Lower leg skin (tissue), 4 donors: ENCODE measurements around the gene NRXN3. TPM values are rescaled to one million over a fixed set of nuclear protein-coding genes. Genes with fewer than 3 reads are reported as not detected.

Source experiments
- DNase-seq, 2 donors: peaks; one replicate each; pipeline ENCODE4 v3.0.0-alpha.2; 2019; ENCODE audit warnings: low spot score in 2 of 2
- H3K4me3 ChIP-seq: fragments of 200-600 bp; sonication (generic); 2 replicates; pipeline ENCODE4 v1.5.1; 2017; ENCODE audit warnings: mild to moderate bottlenecking, low read depth; ENCODE audit not compliant: poor library complexity, severe bottlenecking
- POLR2A ChIP-seq, 2 donors: fragments of 450-650 bp; IDR thresholded peaks; one replicate each; pipeline ENCODE4 v1.6.1; 2016 to 2017; ENCODE audit warnings: antibody characterized with exemption in 2 of 2, mild to moderate bottlenecking in 1 of 2, moderate library complexity in 1 of 2
- WGBS, 2 donors: methylation state at CpG; one replicate each; pipeline ENCODE4 v1.1.5; 2018; 5-methylcytosine and 5-hydroxymethylcytosine counted together
- intact Hi-C: fragments of 100-400 bp; cut with DNase I; formaldehyde crosslinking; loops from one replicate; pipeline ENCODE4 v1.15.0; 2023; ENCODE audit warnings: low total_unique reads
- total RNA-seq, 4 donors: library from RNA; depleted of rRNA; stranded (reverse); fragments of >200 nt; gene quantifications; one replicate each; pipeline ENCODE4 v1.1.0, GENCODE V29; 2016
- TF ChIP-seq, protein P1 (sequence below), 3 donors: fragments of 450-650 bp; IDR thresholded peaks; one replicate each; pipeline ENCODE4 v1.5.1; 2016; ENCODE audit warnings: antibody characterized with exemption in 3 of 3, mild to moderate bottlenecking in 3 of 3, moderate library complexity in 2 of 3

NRXN3 gene
- total RNA-seq, 4 donors from 2014 or later = 0.61 to 2.4 (median 1.7) TPM

DNA sequence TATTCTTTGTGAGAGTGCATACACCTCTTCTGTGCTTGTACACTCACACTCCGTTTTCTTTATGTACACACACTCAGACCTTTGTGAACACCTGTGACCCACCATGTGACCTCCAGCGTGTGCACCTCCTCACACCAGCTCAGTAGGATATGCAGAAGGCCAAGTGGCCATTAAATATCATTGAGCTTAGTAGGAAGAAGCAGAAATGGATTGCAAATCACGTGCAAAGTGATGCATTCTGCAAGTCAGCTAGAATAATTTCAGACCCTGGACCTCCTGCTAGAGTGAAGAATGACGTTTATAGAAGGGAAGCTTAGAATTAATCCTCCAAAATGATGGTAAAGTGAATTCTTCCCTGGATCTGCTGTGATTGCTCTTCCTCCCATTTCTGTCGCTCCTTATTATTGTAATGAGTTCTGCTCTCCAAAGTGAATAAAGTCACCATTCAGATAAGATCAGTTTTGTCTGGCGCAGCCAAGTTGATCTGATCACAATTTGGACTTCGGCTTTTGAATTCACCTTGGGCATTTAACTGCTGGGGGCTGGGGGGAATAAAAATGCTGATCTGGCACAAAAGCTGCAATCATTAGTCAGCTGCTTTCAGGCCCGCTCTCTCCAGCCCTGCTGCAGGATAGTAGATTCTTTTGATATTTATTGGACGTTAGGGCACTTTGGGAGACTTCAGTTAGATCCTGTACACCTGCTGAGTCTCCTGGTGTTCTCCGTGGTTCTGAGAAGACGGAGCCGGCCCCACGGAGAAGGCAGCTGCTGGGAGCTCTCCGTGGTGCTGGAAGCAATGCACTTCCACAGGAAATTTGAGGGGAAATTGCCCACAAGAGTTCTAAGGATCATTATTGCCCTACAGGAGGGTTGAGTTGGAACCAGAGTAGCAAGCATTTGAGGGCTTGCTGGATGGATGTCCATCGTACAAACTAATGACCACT is 12.4 kb upstream of the NRXN3 start:
- no peak overlapping the region for H3K4me3 ChIP-seq
- DNase-seq = no peak
- TF ChIP-seq, protein P1, sequence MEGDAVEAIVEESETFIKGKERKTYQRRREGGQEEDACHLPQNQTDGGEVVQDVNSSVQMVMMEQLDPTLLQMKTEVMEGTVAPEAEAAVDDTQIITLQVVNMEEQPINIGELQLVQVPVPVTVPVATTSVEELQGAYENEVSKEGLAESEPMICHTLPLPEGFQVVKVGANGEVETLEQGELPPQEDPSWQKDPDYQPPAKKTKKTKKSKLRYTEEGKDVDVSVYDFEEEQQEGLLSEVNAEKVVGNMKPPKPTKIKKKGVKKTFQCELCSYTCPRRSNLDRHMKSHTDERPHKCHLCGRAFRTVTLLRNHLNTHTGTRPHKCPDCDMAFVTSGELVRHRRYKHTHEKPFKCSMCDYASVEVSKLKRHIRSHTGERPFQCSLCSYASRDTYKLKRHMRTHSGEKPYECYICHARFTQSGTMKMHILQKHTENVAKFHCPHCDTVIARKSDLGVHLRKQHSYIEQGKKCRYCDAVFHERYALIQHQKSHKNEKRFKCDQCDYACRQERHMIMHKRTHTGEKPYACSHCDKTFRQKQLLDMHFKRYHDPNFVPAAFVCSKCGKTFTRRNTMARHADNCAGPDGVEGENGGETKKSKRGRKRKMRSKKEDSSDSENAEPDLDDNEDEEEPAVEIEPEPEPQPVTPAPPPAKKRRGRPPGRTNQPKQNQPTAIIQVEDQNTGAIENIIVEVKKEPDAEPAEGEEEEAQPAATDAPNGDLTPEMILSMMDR (IDR thresholded peaks at IDR 0.05) = no peak
- no peak for TF ChIP-seq POLR2A (IDR thresholded peaks at IDR 0.05)
- intact Hi-C loops = loop anchor here (5.0 kb wide), 1 partner anchor 495 kb away; no protein-coding TSS in a partner anchor
- 41 to 43% methylated on average over 15 of the region's 15 CpGs for WGBS, 2 donors

DNA sequence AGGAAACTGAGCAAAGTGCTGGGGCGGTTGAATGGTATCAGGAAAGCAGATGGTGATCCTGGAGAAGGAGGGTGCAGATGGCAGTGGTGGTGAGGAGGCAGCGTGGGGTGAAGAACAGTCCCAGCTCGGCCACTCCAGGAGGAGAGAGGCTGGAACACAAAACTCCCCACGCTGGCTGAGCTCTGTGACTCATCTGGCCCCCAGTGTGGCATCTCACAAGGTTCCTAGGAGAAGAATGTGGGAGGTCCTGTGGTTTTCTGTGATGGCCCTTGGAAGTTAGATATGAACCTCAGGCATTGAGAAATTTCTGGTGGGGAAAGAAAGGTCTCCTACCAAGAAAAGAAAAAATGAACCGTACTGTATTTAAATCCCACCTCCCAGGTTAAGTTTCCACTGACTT is 8.0 kb upstream of the NRXN3 start:
- TF ChIP-seq, protein P1 (IDR thresholded peaks at IDR 0.05) = no peak
- no peak for TF ChIP-seq POLR2A (IDR thresholded peaks at IDR 0.05)
- H3K4me3 ChIP-seq = no peak overlapping the region
- intact Hi-C loops = no loop called here
- DNase-seq = no peak
- 73 to 83% methylated on average over 5 of the region's 5 CpGs for WGBS, 2 donors

DNA sequence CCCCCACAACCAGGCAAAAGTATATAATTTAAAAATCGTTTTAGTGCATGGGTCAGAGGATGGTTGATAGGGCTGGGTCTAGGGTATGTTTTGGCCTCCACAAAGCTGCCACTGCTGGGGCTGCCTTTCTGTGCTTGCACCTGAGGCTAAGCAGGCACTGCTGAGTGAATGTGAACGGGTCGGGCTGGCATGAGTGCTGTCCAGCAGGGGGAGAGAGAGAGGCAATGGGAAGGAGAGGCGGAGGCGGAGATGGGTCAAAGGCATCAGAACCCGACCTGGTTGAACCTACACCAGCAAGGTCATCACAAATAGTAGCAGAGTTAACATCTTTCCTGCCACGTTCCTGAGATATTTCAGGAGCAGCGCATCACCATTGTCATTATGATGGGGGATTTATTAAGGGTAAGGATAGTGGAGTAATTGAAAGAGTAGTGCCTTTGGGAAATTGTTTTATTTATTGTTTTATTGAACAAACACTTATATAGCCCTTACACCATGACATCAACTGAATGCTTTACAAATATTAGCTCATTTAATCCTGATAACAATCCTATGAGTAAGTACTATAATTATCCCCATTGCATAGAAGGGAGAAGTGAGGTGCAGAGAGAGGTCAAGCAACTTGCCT is 5.8 kb upstream of the NRXN3 start:
- H3K4me3 ChIP-seq = no peak overlapping the region
- intact Hi-C loops = no loop called here
- DNase-seq = no peak

GRCh38 chr14:78172428-78172827 is 2.3 kb downstream of the NRXN3 start:
- peak in 1 of 2 donors; percentile 50 for DNase-seq
- no peak for TF ChIP-seq POLR2A (IDR thresholded peaks at IDR 0.05)
- TF ChIP-seq, protein P1 (IDR thresholded peaks at IDR 0.05) = no peak
- intact Hi-C loops = no loop called here
- no peak overlapping the region for H3K4me3 ChIP-seq
- 86 to 89% methylated on average over 7 of the region's 7 CpGs for WGBS, 2 donors

More for the DNA sequence above, 5.8 kb upstream of the NRXN3 start:
- 15 to 17% methylated on average over 8 of the region's 8 CpGs for WGBS, 2 donors
- TF ChIP-seq, protein P1 (IDR thresholded peaks at IDR 0.05) = no peak

DNA sequence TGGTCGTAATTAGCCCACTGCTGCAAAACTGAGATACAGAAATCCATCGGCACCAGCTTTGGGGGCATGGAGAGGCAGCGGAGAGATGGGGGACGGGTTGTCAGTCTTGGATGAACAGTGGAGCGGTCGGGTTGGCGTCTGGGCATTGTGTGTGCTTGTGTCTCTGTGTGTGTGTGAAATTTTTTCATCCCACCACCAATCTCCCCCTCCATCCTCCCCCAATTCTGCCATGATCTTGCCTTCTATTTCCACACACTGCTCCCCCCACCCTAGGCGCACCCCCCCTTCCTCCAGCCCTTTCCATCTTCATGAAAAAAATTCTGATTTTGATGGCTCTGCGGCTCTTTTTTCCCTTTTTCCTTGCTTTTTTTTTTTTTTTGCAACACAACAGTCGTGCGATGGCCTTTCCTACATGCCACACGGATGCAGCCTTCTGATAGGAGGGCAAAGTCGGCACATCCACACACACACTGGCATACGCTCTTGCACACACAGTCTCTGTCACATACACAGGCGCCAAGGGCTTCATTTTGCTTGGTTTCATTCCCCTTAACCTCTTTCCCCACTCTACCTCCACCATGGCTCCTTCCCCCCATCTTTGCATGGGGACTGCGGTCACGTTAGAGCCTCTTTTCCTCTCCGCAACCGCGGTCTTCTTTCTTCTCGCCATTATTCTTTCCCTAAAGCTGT is 3.3 kb downstream of the NRXN3 start:
- TF ChIP-seq, protein P1 (IDR thresholded peaks at IDR 0.05) = no peak
- TF ChIP-seq POLR2A (IDR thresholded peaks at IDR 0.05) = no peak
- intact Hi-C loops = no loop called here
- no peak overlapping the region for H3K4me3 ChIP-seq

More for the DNA sequence above, 3.3 kb downstream of the NRXN3 start:
- WGBS, 2 donors = 89 to 90% methylated on average over 21 of the region's 21 CpGs
- DNase-seq = peak in 1 of 2 donors; percentile 21
